ENCODE measurements around the gene MED26. TPM values are rescaled to one million over a fixed set of nuclear protein-coding genes. Genes with fewer than 3 reads are reported as not detected.

Gene MED26
- total RNA-seq, 1 experiment from 2014 or later, result 11.4 TPM

DNA sequence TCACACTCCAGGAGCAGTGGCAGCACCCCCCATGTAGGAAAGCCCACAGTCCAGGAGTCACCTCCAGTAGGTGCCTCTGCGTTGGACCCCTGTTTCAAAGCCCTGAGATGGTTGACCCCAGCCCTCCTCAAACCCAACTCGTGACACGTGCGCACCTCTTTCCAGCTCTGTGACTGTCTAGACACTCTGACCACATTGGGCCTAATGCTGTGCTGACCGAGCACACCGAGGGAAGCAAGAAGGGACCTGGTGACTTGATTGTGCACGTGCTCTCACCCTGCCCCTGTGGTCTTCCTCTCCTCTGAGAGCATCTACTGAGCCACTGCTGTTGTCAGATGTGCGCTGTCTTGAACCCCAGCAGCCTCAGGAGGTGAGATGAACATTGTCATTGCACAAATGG lies 32.9 kb downstream of the MED26 start:
- no peaks in the 10 kb centered on the region for H3K27me3 Mint-ChIP-seq (ENCODE audit: low read depth)
- H3K4me2 ChIP-seq (ENCODE audit: insufficient read depth, insufficient read length, low read length), result no peak overlapping the region
- peaks cover 7% of the 10 kb centered on the region; the same call in 1 of the 2 replicates for H3K4me1 ChIP-seq (ENCODE audit: insufficient read depth, low read length)
- H2BK12ac ChIP-seq (ENCODE audit: insufficient read length, low read depth, low read length), result no peak overlapping the region
- H3K4ac ChIP-seq (ENCODE audit: low read depth, low read length), result no peak overlapping the region
- H3K4me1 Mint-ChIP-seq, result peaks cover 18 to 20% of the 10 kb centered on the region in 2 experiments
- H4K20me1 ChIP-seq (ENCODE audit: control insufficient read depth, insufficient read depth, insufficient read length), result peaks cover 4% of the 10 kb centered on the region
- no peaks in the 10 kb centered on the region for H3K27me3 ChIP-seq (ENCODE audit: insufficient read depth, low read length)
- H3K27ac Mint-ChIP-seq, result peak overlapping the region in 2 of 3 experiments; percentile 57 to 85; a peak in 3 of 7 replicates
- H3K79me1 ChIP-seq (ENCODE audit: insufficient read depth, low read depth, low read length, poor library complexity, severe bottlenecking), result peaks cover 12% of the 10 kb centered on the region
- peaks cover 28% of the 10 kb centered on the region; the same call in 1 of the 2 replicates for H3K79me2 ChIP-seq (ENCODE audit: insufficient read depth, low read length)
- H2AK5ac ChIP-seq (ENCODE audit: insufficient read length, low read length), result no peak overlapping the region
- H2BK5ac ChIP-seq (ENCODE audit: insufficient read length, low read length), result no peak overlapping the region
- H3K14ac ChIP-seq (ENCODE audit: insufficient read depth, low read length), result no peak overlapping the region
- H2BK120ac ChIP-seq (ENCODE audit: low read depth, low read length, poor library complexity, severe bottlenecking), result no peak overlapping the region
- H3K23me2 ChIP-seq (ENCODE audit: insufficient read length, low read depth, low read length, poor library complexity, severe bottlenecking), result no peaks in the 10 kb centered on the region
- no peak overlapping the region for H3K56ac ChIP-seq (ENCODE audit: insufficient read length, low read depth, low read length)
- no peak overlapping the region for H3T11ph ChIP-seq (ENCODE audit: low read length)
- no peak overlapping the region for H4K91ac ChIP-seq (ENCODE audit: insufficient read length, low read depth, low read length)
- no peak overlapping the region for H2AFZ ChIP-seq (ENCODE audit: low read length)
- TF ChIP-seq, protein P1, sequence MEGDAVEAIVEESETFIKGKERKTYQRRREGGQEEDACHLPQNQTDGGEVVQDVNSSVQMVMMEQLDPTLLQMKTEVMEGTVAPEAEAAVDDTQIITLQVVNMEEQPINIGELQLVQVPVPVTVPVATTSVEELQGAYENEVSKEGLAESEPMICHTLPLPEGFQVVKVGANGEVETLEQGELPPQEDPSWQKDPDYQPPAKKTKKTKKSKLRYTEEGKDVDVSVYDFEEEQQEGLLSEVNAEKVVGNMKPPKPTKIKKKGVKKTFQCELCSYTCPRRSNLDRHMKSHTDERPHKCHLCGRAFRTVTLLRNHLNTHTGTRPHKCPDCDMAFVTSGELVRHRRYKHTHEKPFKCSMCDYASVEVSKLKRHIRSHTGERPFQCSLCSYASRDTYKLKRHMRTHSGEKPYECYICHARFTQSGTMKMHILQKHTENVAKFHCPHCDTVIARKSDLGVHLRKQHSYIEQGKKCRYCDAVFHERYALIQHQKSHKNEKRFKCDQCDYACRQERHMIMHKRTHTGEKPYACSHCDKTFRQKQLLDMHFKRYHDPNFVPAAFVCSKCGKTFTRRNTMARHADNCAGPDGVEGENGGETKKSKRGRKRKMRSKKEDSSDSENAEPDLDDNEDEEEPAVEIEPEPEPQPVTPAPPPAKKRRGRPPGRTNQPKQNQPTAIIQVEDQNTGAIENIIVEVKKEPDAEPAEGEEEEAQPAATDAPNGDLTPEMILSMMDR (conservative IDR thresholded peaks at IDR 0.05), result no peak
- H3K27ac ChIP-seq (ENCODE audit: insufficient read length, low read depth, low read length), result no peak overlapping the region
- no peak overlapping the region for H3K18ac ChIP-seq (ENCODE audit: insufficient read length, low read depth, low read length)
- no peaks in the 10 kb centered on the region for H3K9me3 ChIP-seq (ENCODE audit: control insufficient read depth, low read depth, low read length)
- H3K23ac ChIP-seq (ENCODE audit: insufficient read length, low read depth, low read length), result no peak overlapping the region
- DNase-seq, result no peak
- peaks cover 0 to 4% (median 0%) of the 10 kb centered on the region in 3 experiments; a peak in 2 of 7 replicates for H3K36me3 Mint-ChIP-seq (ENCODE audit: insufficient read depth in 1 of 3, low read depth in 3 of 3)
- H2BK20ac ChIP-seq (ENCODE audit: low read depth, low read length, poor library complexity, severe bottlenecking), result no peak overlapping the region
- WGBS (ENCODE audit: extremely low coverage, insufficient read length, low lambda C conversion rate), result no CpG with 5 or more reads among the region's 8 CpGs
- no peaks in the 10 kb centered on the region for H3K9me3 Mint-ChIP-seq
- H4K8ac ChIP-seq (replicated peaks; ENCODE audit: insufficient read length, low read depth, low read length), result no peak overlapping the region
- H2BK15ac ChIP-seq (ENCODE audit: low read depth, low read length), result no peak overlapping the region
- H3K4me3 Mint-ChIP-seq, result no peak overlapping the region
- no peak overlapping the region for H4K5ac ChIP-seq (ENCODE audit: insufficient read length, low read depth, low read length)
- H3K9ac ChIP-seq (ENCODE audit: extremely low read depth, insufficient read length, low read length), result no peak overlapping the region
